GM23338 (cell line): ENCODE measurements around the gene RNF175. TPM values are rescaled to one million over a fixed set of nuclear protein-coding genes. Genes with fewer than 3 reads are reported as not detected.

Experiments
- ATAC-seq: fragments of 200-7000 bp; cut with Tn5 transposase; 3 replicates; pipeline ENCODE4 v1.9.1; 2020
- DNase-seq: peaks from one replicate; pipeline ENCODE4 v3.0.0-alpha.2; 2015; ENCODE audit warnings: low spot score
- H2AFZ ChIP-seq: fragments of 200-600 bp; sonication (generic); 2 replicates; pipeline ENCODE4 v1.8.0; 2016; ENCODE audit warnings: antibody characterized with exemption, mild to moderate bottlenecking, moderate library complexity
- H3F3A ChIP-seq: fragments of 200-600 bp; sonication (generic); replicated peaks from 2 replicates; pipeline ENCODE4 v1.8.0; 2017; ENCODE audit warnings: antibody characterized with exemption, mixed run types, low read depth
- H3K27ac ChIP-seq: fragments of 200-600 bp; sonication (generic); 2 replicates; pipeline ENCODE4 v1.6.1; 2016; ENCODE audit warnings: low read depth
- H3K27me3 ChIP-seq: fragments of 200-600 bp; sonication (generic); 2 replicates; pipeline ENCODE4 v1.8.0; 2016; ENCODE audit warnings: mild to moderate bottlenecking, mixed run types, moderate library complexity; ENCODE audit not compliant: insufficient read depth
- H3K36me3 ChIP-seq: fragments of 200-600 bp; sonication (generic); 2 replicates; pipeline ENCODE4 v1.8.0; 2016; ENCODE audit warnings: mild to moderate bottlenecking; ENCODE audit not compliant: insufficient read depth
- H3K4me1 ChIP-seq: fragments of 200-600 bp; sonication (generic); 2 replicates; pipeline ENCODE4 v1.8.0; 2016; ENCODE audit warnings: mild to moderate bottlenecking, moderate library complexity; ENCODE audit not compliant: insufficient read depth
- H3K4me2 ChIP-seq: fragments of 200-600 bp; sonication (generic); 2 replicates; pipeline ENCODE4 v1.7.1; 2017; ENCODE audit warnings: mixed run types
- H3K4me3 ChIP-seq: fragments of 200-600 bp; sonication (generic); 2 replicates; pipeline ENCODE4 v1.6.1; 2016; ENCODE audit warnings: mixed run types
- H3K79me2 ChIP-seq: fragments of 200-600 bp; sonication (generic); replicated peaks from 2 replicates; pipeline ENCODE4 v1.8.0; 2017; ENCODE audit warnings: mild to moderate bottlenecking; ENCODE audit not compliant: insufficient read depth
- H3K9me2 ChIP-seq: fragments of 200-600 bp; sonication (generic); 2 replicates; pipeline ENCODE4 v1.8.0; 2017; ENCODE audit not compliant: insufficient read depth
- H4K20me1 ChIP-seq: fragments of 200-600 bp; sonication (generic); replicated peaks from 2 replicates; pipeline ENCODE4 v1.8.0; 2017; ENCODE audit warnings: mild to moderate bottlenecking; ENCODE audit not compliant: insufficient read depth
- H3K27ac Mint-ChIP-seq: 2 replicates; pipeline ENCODE4 v1.8.0; 2020; ENCODE audit warnings: inconsistent platforms, mild to moderate bottlenecking, moderate library complexity, mixed read lengths
- H3K27me3 Mint-ChIP-seq: 3 replicates; pipeline ENCODE4 v1.8.0; 2022; ENCODE audit warnings: low read depth, mild to moderate bottlenecking, moderate library complexity, mixed read lengths, inconsistent platforms; ENCODE audit not compliant: insufficient read depth, poor library complexity
- H3K36me3 Mint-ChIP-seq: 3 replicates; pipeline ENCODE4 v1.8.0; 2021; ENCODE audit warnings: low read depth, mild to moderate bottlenecking, inconsistent platforms, moderate library complexity, mixed read lengths
- H3K4me1 Mint-ChIP-seq: 3 replicates; pipeline ENCODE4 v1.8.0; 2020; ENCODE audit warnings: mild to moderate bottlenecking, inconsistent platforms, mixed read lengths
- H3K4me3 Mint-ChIP-seq: 3 replicates; pipeline ENCODE4 v1.8.0; 2021; ENCODE audit warnings: moderate library complexity, mild to moderate bottlenecking, inconsistent platforms, mixed read lengths
- H3K9me3 Mint-ChIP-seq: 3 replicates; pipeline ENCODE4 v1.8.0; 2020; ENCODE audit warnings: moderate library complexity, mild to moderate bottlenecking, inconsistent platforms, mixed read lengths
- CREB1 ChIP-seq: fragments of 250-450 bp; sonication (Bioruptor Pico); IDR thresholded peaks from 2 replicates; pipeline ENCODE4 v1.5.0; 2020; ENCODE audit warnings: low read depth, mild to moderate bottlenecking, moderate library complexity
- CTCF ChIP-seq, 2 experiments: fragments of 200-600 bp in 1 of 2; sonication (generic) in 1 of 2; conservative IDR thresholded peaks; 2 replicates each; pipeline versions ENCODE4 v1.5.1 to v1.6.1; 2016 to 2017; ENCODE audit warnings: antibody characterized with exemption in 2 of 2, low read depth in 2 of 2, mild to moderate bottlenecking in 2 of 2, moderate library complexity in 1 of 2
- ETS1 ChIP-seq: IDR thresholded peaks from 2 replicates; pipeline ENCODE4 v1.6.1; 2016; ENCODE audit warnings: antibody characterized with exemption
- EZH2 ChIP-seq: fragments of 200-600 bp; sonication (generic); IDR thresholded peaks from one replicate; pipeline ENCODE4 v1.8.0; 2017; ENCODE audit warnings: antibody characterized with exemption, mild to moderate bottlenecking, low read depth; ENCODE audit not compliant: unreplicated experiment
- EZH2phosphoT487 ChIP-seq: fragments of 200-600 bp; sonication (generic); IDR thresholded peaks from one replicate; pipeline ENCODE4 v1.8.1; 2018; ENCODE audit warnings: antibody characterized with exemption; ENCODE audit not compliant: unreplicated experiment
- JUNB ChIP-seq: IDR thresholded peaks from one replicate; pipeline ENCODE4 v1.6.1; 2016; ENCODE audit warnings: antibody characterized with exemption; ENCODE audit not compliant: unreplicated experiment
- NANOG ChIP-seq: IDR thresholded peaks from 2 replicates; pipeline ENCODE4 v1.6.1; 2016; ENCODE audit warnings: antibody characterized with exemption, borderline replicate concordance
- POLR2AphosphoS5 ChIP-seq: IDR thresholded peaks from 2 replicates; pipeline ENCODE4 v1.6.1; 2016; ENCODE audit warnings: antibody characterized with exemption, low read depth
- REST ChIP-seq: IDR thresholded peaks from one replicate; pipeline ENCODE4 v1.6.1; 2018; ENCODE audit warnings: antibody characterized with exemption; ENCODE audit not compliant: unreplicated experiment
- STAT1 ChIP-seq: IDR thresholded peaks from one replicate; pipeline ENCODE4 v1.6.1; 2016; ENCODE audit warnings: antibody characterized with exemption; ENCODE audit not compliant: unreplicated experiment
- ZNF114 ChIP-seq: fragments of 250-450 bp; sonication (Bioruptor Pico); IDR thresholded peaks from 2 replicates; pipeline ENCODE4 v1.5.0; 2020; ENCODE audit warnings: mild to moderate bottlenecking, moderate library complexity
- ZNF331 ChIP-seq: fragments of 250-450 bp; sonication (Bioruptor Pico); IDR thresholded peaks from 2 replicates; pipeline ENCODE4 v1.5.0; 2020; ENCODE audit warnings: low read depth, mild to moderate bottlenecking, moderate library complexity
- ZNF462 ChIP-seq: fragments of 250-450 bp; sonication (Bioruptor Pico); IDR thresholded peaks from 2 replicates; pipeline ENCODE4 v1.5.0; 2020; ENCODE audit warnings: mild to moderate bottlenecking, moderate library complexity
- polyA plus RNA-seq: library from polyadenylated mRNA; unstranded; fragments of >200 nt; fragmentation: Nextera tagmentation; extraction: Ambion mirVana; gene quantifications from 2 replicates; pipeline ENCODE4 v1.2.1, GENCODE V29; 2016
- total RNA-seq: library from RNA; depleted of rRNA; stranded (reverse); fragments of >200 nt; shearing (Covaris generic); gene quantifications from 2 replicates; pipeline ENCODE4 v1.2.3, GENCODE V29; 2014

RNF175 gene
- total and polyA plus RNA-seq, 2 experiments from 2014 or later = 4.7 to 4.8 TPM

GRCh38 chr4:153725831-153726154 lies 34.0 kb downstream of the RNF175 start:
- no peaks in the 10 kb centered on the region; the same call in 1 of the 2 replicates for H3K4me1 ChIP-seq
- DNase-seq = no peak
- Mint-ChIP-seq H3K27me3 (peaks cover 3% of the 10 kb centered on the region), H3K9me3 (no peaks in the 10 kb centered on the region), H3K36me3 (no peaks in the 10 kb centered on the region), H3K27ac (no peak overlapping the region), H3K4me1 (no peaks in the 10 kb centered on the region), H3K4me3 (no peak overlapping the region)
- H3K4me2 ChIP-seq = no peak overlapping the region
- no peak for ATAC-seq
- H3K36me3 ChIP-seq = no peaks in the 10 kb centered on the region
- no peaks in the 10 kb centered on the region for H3F3A ChIP-seq
- H3K27ac ChIP-seq = no peak overlapping the region
- H3K27me3 ChIP-seq = no peaks in the 10 kb centered on the region
- no peaks in the 10 kb centered on the region for H3K79me2 ChIP-seq
- no peak overlapping the region for H2AFZ ChIP-seq
- H4K20me1 ChIP-seq = no peaks in the 10 kb centered on the region
- TF ChIP-seq CTCF (conservative IDR thresholded peaks at IDR 0.05; ENCODE audit: low read depth in 2 of 2) (no peak), ZNF462 (CRISPR knock-in tag) (no peak), JUNB (no peak), EZH2 (no peak), POLR2AphosphoS5 (no peak), EZH2phosphoT487 (no peak), CREB1 (CRISPR knock-in tag) (no peak), STAT1 (no peak), NANOG (no peak), REST (no peak), ZNF114 (CRISPR knock-in tag) (no peak), ZNF331 (CRISPR knock-in tag) (no peak), ETS1 (no peak)
- H3K9me2 ChIP-seq = no peaks in the 10 kb centered on the region
- H3K4me3 ChIP-seq = no peak overlapping the region
